Vagina (tissue), 2 donors: Measurements from ENCODE around the gene SNTB2. TPM values are rescaled to one million over a fixed set of nuclear protein-coding genes. Genes with fewer than 3 reads are reported as not detected.

Source experiments
- DNase-seq, 2 donors: peaks; one replicate each; pipeline ENCODE4 v3.0.0-alpha.2; 2017; ENCODE audit errors: extremely low spot score in 2 of 2
- H3K27ac ChIP-seq: fragments of 200-600 bp; sonication (generic); one replicate; pipeline ENCODE4 v1.5.1; 2019
- H3K27me3 ChIP-seq: fragments of 200-600 bp; sonication (generic); one replicate; pipeline ENCODE4 v1.5.1; 2019
- H3K36me3 ChIP-seq, 2 donors: fragments of 200-600 bp; sonication (generic); one replicate each; pipeline ENCODE4 v1.5.1; 2017 to 2019
- H3K4me1 ChIP-seq: fragments of 200-600 bp; sonication (generic); one replicate; pipeline ENCODE4 v1.5.1; 2019
- H3K4me3 ChIP-seq, 2 donors: fragments of 200-600 bp; sonication (generic); 1 replicate in 1 of 2; 2 replicates in 1 of 2; pipeline ENCODE4 v1.5.1; 2016 to 2019
- H3K9me3 ChIP-seq: fragments of 200-600 bp; sonication (generic); one replicate; pipeline ENCODE4 v1.5.1; 2019
- POLR2A ChIP-seq, 2 donors: fragments of 450-650 bp; IDR thresholded peaks; one replicate each; pipeline ENCODE4 v1.6.1; 2017; ENCODE audit warnings: antibody characterized with exemption in 2 of 2, mild to moderate bottlenecking in 2 of 2, moderate library complexity in 2 of 2
- POLR2AphosphoS5 ChIP-seq, 2 donors: sonication (generic); formaldehyde crosslinking; IDR thresholded peaks; one replicate each; pipeline ENCODE4 v1.9.0; 2017; ENCODE audit warnings: antibody characterized with exemption in 2 of 2, mild to moderate bottlenecking in 2 of 2, low read depth in 1 of 2; ENCODE audit not compliant: insufficient read depth in 1 of 2
- intact Hi-C: fragments of 100-400 bp; cut with DNase I; formaldehyde crosslinking; loops from one replicate; pipeline ENCODE4 v1.15.1; 2023
- total RNA-seq: library from RNA; depleted of rRNA; stranded (reverse); fragments of >200 nt; gene quantifications from one replicate; pipeline ENCODE4 v1.2.3, GENCODE V29; 2016
- TF ChIP-seq, protein P1 (sequence below), 3 experiments: fragments of 450-650 bp in 2 of 3; fragments of 200-600 bp in 1 of 3; sonication (generic) in 1 of 3; IDR thresholded peaks; one replicate each; pipeline ENCODE4 v1.5.1; 2017 to 2019; ENCODE audit warnings: antibody characterized with exemption in 3 of 3, mild to moderate bottlenecking in 2 of 3, moderate library complexity in 2 of 3

SNTB2 gene
- total RNA-seq, 1 donor from 2014 or later: 50.8 TPM

DNA sequence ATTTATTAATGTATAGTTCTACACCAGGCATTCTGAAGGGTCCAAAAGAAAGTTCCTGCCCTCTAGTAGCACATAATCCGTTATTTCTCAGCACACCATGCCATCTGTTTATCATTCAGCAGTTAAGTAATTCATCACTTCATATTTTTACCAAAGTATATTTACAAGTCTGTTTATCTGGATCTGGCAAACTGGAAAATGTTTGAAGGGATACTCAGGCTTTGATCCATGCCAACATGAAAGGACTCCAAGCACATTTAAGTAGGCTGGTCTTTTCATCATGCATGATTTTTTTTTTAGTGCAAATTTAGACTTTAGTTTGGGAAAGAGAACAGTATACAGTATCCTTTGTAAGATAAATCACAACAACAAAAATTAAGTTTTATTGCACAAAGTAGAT lies 120.1 kb downstream of the SNTB2 start:
- no peak overlapping the region for H3K4me3 ChIP-seq
- TF ChIP-seq POLR2A (IDR thresholded peaks at IDR 0.05): no peak
- no peak for TF ChIP-seq POLR2AphosphoS5 (IDR thresholded peaks at IDR 0.05; ENCODE audit: insufficient read depth in 1 of 2, low read depth in 1 of 2)
- TF ChIP-seq, protein P1, sequence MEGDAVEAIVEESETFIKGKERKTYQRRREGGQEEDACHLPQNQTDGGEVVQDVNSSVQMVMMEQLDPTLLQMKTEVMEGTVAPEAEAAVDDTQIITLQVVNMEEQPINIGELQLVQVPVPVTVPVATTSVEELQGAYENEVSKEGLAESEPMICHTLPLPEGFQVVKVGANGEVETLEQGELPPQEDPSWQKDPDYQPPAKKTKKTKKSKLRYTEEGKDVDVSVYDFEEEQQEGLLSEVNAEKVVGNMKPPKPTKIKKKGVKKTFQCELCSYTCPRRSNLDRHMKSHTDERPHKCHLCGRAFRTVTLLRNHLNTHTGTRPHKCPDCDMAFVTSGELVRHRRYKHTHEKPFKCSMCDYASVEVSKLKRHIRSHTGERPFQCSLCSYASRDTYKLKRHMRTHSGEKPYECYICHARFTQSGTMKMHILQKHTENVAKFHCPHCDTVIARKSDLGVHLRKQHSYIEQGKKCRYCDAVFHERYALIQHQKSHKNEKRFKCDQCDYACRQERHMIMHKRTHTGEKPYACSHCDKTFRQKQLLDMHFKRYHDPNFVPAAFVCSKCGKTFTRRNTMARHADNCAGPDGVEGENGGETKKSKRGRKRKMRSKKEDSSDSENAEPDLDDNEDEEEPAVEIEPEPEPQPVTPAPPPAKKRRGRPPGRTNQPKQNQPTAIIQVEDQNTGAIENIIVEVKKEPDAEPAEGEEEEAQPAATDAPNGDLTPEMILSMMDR (IDR thresholded peaks at IDR 0.05): no peak
- H3K27me3 ChIP-seq: no peaks in the 10 kb centered on the region
- no peaks in the 10 kb centered on the region for H3K9me3 ChIP-seq
- peaks cover 0 to 8% of the 10 kb centered on the region in 2 donors for H3K36me3 ChIP-seq
- intact Hi-C loops: no loop called here
- DNase-seq: no peak
- H3K27ac ChIP-seq: no peak overlapping the region
- H3K4me1 ChIP-seq: peaks cover 9% of the 10 kb centered on the region

DNA sequence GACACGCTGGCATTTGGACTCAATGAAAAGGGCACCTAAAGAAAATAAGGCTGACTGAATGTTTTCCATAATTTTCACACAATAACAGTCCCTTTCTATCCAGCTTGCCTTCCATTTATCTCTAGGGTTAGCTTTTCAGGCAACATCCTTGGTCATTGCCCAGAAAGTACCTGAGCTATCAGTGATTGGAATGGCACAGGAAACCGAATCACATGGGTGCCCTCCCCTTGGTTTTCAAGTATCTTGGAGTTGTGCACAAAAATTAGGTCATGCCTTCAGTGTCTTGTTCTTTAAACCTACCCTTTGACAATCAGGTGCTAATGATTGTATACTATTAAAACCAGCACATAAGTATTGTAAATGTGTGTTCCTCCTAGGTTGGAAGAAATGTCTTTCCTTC lies 120.9 kb downstream of the SNTB2 start:
- peaks cover 0 to 8% of the 10 kb centered on the region in 2 donors for H3K36me3 ChIP-seq
- TF ChIP-seq, protein P1 (IDR thresholded peaks at IDR 0.05): no peak
- TF ChIP-seq POLR2AphosphoS5 (IDR thresholded peaks at IDR 0.05; ENCODE audit: insufficient read depth in 1 of 2, low read depth in 1 of 2): no peak
- no peak for TF ChIP-seq POLR2A (IDR thresholded peaks at IDR 0.05)
- intact Hi-C loops: no loop called here
- no peak overlapping the region for H3K4me3 ChIP-seq
- H3K4me1 ChIP-seq: peaks cover 17% of the 10 kb centered on the region
- H3K9me3 ChIP-seq: no peaks in the 10 kb centered on the region
- DNase-seq: no peak
- H3K27me3 ChIP-seq: no peaks in the 10 kb centered on the region
- no peak overlapping the region for H3K27ac ChIP-seq

DNA sequence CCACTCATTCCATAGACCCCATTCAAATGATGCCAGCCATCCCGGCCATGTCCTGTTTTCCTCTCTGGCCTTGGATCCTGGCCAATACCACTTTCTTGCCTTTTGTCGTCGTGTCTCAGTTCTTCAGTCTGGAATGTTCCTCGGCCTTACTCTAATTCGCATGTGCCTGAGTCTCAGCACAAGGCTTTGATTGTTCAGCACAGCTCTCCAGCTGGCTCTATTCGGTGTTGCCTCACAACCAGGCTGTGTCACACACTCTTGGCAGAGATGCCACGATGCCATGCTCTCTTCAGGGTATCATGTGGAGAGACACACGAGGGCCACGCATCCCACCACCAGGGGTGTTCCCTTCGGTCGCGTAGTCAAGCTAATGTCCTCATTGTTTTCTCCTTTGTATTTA lies 122.4 kb downstream of the SNTB2 start:
- TF ChIP-seq, protein P1 (IDR thresholded peaks at IDR 0.05): no peak
- TF ChIP-seq POLR2AphosphoS5 (IDR thresholded peaks at IDR 0.05; ENCODE audit: insufficient read depth in 1 of 2, low read depth in 1 of 2) (no peak), POLR2A (IDR thresholded peaks at IDR 0.05) (no peak)

DNA sequence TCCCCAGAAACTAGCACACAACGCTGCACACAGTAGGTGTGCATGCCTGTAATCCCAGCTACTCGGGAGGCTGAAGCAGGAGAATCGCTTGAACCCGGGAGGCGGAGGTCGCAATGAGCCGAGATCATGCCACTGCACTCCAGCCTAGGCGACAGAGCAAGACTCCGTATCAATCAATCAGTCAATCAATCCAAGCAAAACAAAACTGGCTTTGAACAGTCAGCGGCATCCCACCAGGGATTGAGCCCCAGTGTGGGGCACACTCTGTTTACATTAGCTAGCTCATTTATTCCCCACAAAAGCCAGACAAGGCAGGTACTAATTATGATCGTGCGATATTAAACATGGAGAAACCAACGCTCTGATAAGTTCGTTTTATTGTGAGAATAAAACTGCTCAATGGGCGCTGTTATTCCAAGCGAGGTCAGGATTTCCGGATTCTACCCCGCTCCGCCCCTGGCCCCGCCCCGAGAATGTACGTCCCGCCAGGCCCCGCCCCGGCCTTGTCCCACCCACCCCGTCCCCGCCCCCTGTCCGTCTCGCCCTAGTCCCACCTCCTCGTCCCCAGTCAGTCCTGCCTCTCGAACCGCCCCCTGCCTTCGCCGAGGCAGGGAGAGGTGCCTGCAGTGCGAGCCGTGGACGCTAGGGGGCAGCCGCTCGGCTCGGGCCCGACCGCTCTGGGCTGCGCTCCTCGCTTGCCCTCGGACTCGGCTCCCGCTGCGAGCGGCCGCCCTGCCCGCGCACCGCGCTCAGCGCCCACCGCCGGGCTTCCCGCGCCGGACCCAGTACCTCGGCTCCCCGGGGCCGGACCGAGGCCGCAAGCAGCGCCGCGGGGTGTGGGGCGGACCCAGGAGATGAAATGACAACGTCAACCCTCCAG lies 123.9 kb downstream of the SNTB2 start, which contains the start of gene VPS4A:
TSS of gene VPS4A (plus strand) at position 698 of the 880 bp plus-strand sequence. CDS start at position 860, 162 bp downstream.
- no peaks in the 10 kb centered on the region for H3K9me3 ChIP-seq

More for the DNA sequence above, 122.4 kb downstream of the SNTB2 start:
- intact Hi-C loops: no loop called here
- Histone ChIP-seq H3K9me3 (no peaks in the 10 kb centered on the region), H3K36me3 (peaks cover 0 to 8% of the 10 kb centered on the region in 2 donors), H3K27ac (no peak overlapping the region), H3K4me1 (peaks cover 21% of the 10 kb centered on the region), H3K27me3 (no peaks in the 10 kb centered on the region), H3K4me3 (no peak overlapping the region)
- no peak for DNase-seq

More for the DNA sequence above, 123.9 kb downstream of the SNTB2 start, which contains the start of gene VPS4A:
- TF ChIP-seq, protein P1 (IDR thresholded peaks at IDR 0.05): peak; percentile 68 to 82 (median 80)
- TF ChIP-seq POLR2A (IDR thresholded peaks at IDR 0.05) (peak in 1 of 2 donors; percentile 43), POLR2AphosphoS5 (IDR thresholded peaks at IDR 0.05; ENCODE audit: insufficient read depth in 1 of 2, low read depth in 1 of 2) (peak in 1 of 2 donors; percentile 37)
- Histone ChIP-seq H3K4me1 (peaks cover 21% of the 10 kb centered on the region), H3K27me3 (no peaks in the 10 kb centered on the region), H3K36me3 (peaks cover 0 to 14% of the 10 kb centered on the region in 2 donors), H3K27ac (peak within 1 kb of the TSS; percentile 86), H3K4me3 (peak within 1 kb of the TSS; percentile 93 to 97)
- DNase-seq: no peak
- intact Hi-C loops: no loop called here
